Left hindlimb (tissue), 1 donor: Measurements from ENCODE around the gene UMODL1.

ENCODE experiments used
- DNase-seq: peaks from one replicate; pipeline ENCODE4 v3.0.0-alpha.2; 2018

UMODL1 gene

GRCh38 chr21:42153746-42154145 is 82.6 kb downstream of the UMODL1 start:
- DNase-seq = no peak

GRCh38 chr21:42154237-42155044 is 83.3 kb downstream of the UMODL1 start:
- DNase-seq = no peak

GRCh38 chr21:42155045-42155855 is 84.1 kb downstream of the UMODL1 start:
- no peak for DNase-seq

- DNase-seq = peak; percentile 78
Observed at GRCh38 chr21:42156690-42157605, 85.8 kb downstream of the UMODL1 start.

- no peak for DNase-seq
Observed at GRCh38 chr21:42157606-42158310, 86.6 kb downstream of the UMODL1 start.

GRCh38 chr21:42158846-42159245 is 87.7 kb downstream of the UMODL1 start:
- no peak for DNase-seq

- DNase-seq = no peak
Observed at GRCh38 chr21:42159560-42160110, 88.5 kb downstream of the UMODL1 start.

GRCh38 chr21:42160111-42160721 is 89.1 kb downstream of the UMODL1 start:
- no peak for DNase-seq

- no peak for DNase-seq
Observed at GRCh38 chr21:42160765-42161164, 89.6 kb downstream of the UMODL1 start.

- DNase-seq = no peak
Observed at GRCh38 chr21:42161401-42161955, 90.4 kb downstream of the UMODL1 start.

- no peak for DNase-seq
Observed at GRCh38 chr21:42161956-42162681, 91.0 kb downstream of the UMODL1 start.

GRCh38 chr21:42162831-42163510 is 91.9 kb downstream of the UMODL1 start:
- DNase-seq = no peak

GRCh38 chr21:42163511-42163863 is 92.4 kb downstream of the UMODL1 start:
- no peak for DNase-seq

- no peak for DNase-seq
Observed at GRCh38 chr21:42164064-42164789, 93.1 kb downstream of the UMODL1 start.

- DNase-seq = no peak
Observed at GRCh38 chr21:42164818-42165217, 93.7 kb downstream of the UMODL1 start.

GRCh38 chr21:42165901-42166300 is 94.8 kb downstream of the UMODL1 start:
- no peak for DNase-seq

GRCh38 chr21:42169758-42170157 is 98.6 kb downstream of the UMODL1 start:
- no peak for DNase-seq

GRCh38 chr21:42171091-42172053 is 100.3 kb downstream of the UMODL1 start:
- no peak for DNase-seq
